Measurements from ENCODE around the gene PRSS3.

- TF ChIP-seq CTCF (IDR thresholded peaks at IDR 0.05; ENCODE audit: poor library complexity, severe bottlenecking) (no peak), POLR2AphosphoS5 (IDR thresholded peaks at IDR 0.05) (no peak), EZH2 (IDR thresholded peaks at IDR 0.05; ENCODE audit: borderline replicate concordance, insufficient read depth, low read length, poor library complexity, severe bottlenecking) (no peak)
Observed at GRCh38 chr9:33795819-33796218, 458 bp downstream of the PRSS3 start.
